Endodermal cell (in vitro differentiated cells): Measurements from ENCODE around the gene METTL27. TPM values are rescaled to one million over a fixed set of nuclear protein-coding genes. Genes with fewer than 3 reads are reported as not detected.

Experiments used
- DNase-seq: peaks from one replicate; pipeline ENCODE4 v3.0.0-alpha.2; 2017
- H3K27ac ChIP-seq: 2 replicates; pipeline ENCODE4 v1.5.1; 2013; ENCODE audit warnings: mild to moderate bottlenecking, low read depth, low read length, moderate library complexity
- H3K27me3 ChIP-seq: 2 replicates; pipeline ENCODE4 v1.6.1; 2013; ENCODE audit warnings: mild to moderate bottlenecking, low read length, moderate library complexity; ENCODE audit not compliant: insufficient read depth, control insufficient read depth, poor library complexity, severe bottlenecking
- H3K36me3 ChIP-seq: 2 replicates; pipeline ENCODE4 v1.7.0; 2013; ENCODE audit warnings: mild to moderate bottlenecking, low read length, moderate library complexity; ENCODE audit not compliant: control insufficient read depth, insufficient read depth
- H3K4me1 ChIP-seq: one replicate; pipeline ENCODE4 v1.7.0; 2013; ENCODE audit warnings: low read length; ENCODE audit not compliant: control insufficient read depth, insufficient read depth
- H3K4me3 ChIP-seq: 2 replicates; pipeline ENCODE4 v1.5.1; 2013; ENCODE audit warnings: mild to moderate bottlenecking, low read length, moderate library complexity
- H3K9ac ChIP-seq: 2 replicates; pipeline ENCODE4 v1.6.1; 2013; ENCODE audit warnings: mild to moderate bottlenecking, low read length, moderate library complexity; ENCODE audit not compliant: poor library complexity, severe bottlenecking; ENCODE audit errors: extremely low read depth
- H3K9me3 ChIP-seq: 2 replicates; pipeline ENCODE4 v1.6.1; 2013; ENCODE audit warnings: mild to moderate bottlenecking, low read length, moderate library complexity; ENCODE audit not compliant: control insufficient read depth
- H3K27ac Mint-ChIP-seq: 2 replicates; pipeline ENCODE4 v1.8.0; 2020; ENCODE audit warnings: mixed read lengths
- H3K27me3 Mint-ChIP-seq: 2 replicates; pipeline ENCODE4 v1.8.0; 2021; ENCODE audit warnings: mild to moderate bottlenecking, mixed read lengths; ENCODE audit not compliant: insufficient read depth
- H3K36me3 Mint-ChIP-seq: 2 replicates; pipeline ENCODE4 v1.8.0; 2020; ENCODE audit warnings: low read depth, mixed read lengths
- H3K4me1 Mint-ChIP-seq: 2 replicates; pipeline ENCODE4 v1.8.0; 2020; ENCODE audit warnings: mixed read lengths
- H3K4me3 Mint-ChIP-seq: 2 replicates; pipeline ENCODE4 v1.8.0; 2020; ENCODE audit warnings: mild to moderate bottlenecking, moderate library complexity, mixed read lengths
- H3K9me3 Mint-ChIP-seq: 2 replicates; pipeline ENCODE4 v1.8.0; 2020; ENCODE audit warnings: mild to moderate bottlenecking, mixed read lengths
- WGBS, 2 experiments: methylation state at CpG; one replicate each; pipeline versions ENCODE4 v1.1.5 to v1.1.7; 2013; ENCODE audit warnings: missing lambda C conversion rate in 2 of 2, mixed read lengths in 1 of 2; ENCODE audit not compliant: insufficient coverage in 1 of 2, insufficient read length in 1 of 2; 5-methylcytosine and 5-hydroxymethylcytosine counted together
- total RNA-seq, 2 donors: library from RNA; stranded (reverse); fragmentation: NEBNext Ultra II Directional in 1 of 2; extraction: Animal tissue kit (Norgen Biotek cat#: 25700) in 1 of 2; gene quantifications; 2 replicates in 1 of 2; 3 replicates in 1 of 2; pipeline ENCODE4 v1.2.1, GENCODE V29; 2021
- TF ChIP-seq, protein P1 (sequence below): fragments of 200-600 bp; sonication (generic); conservative IDR thresholded peaks from 2 replicates; pipeline ENCODE4 v1.5.0; 2021; ENCODE audit warnings: antibody characterized with exemption, mild to moderate bottlenecking

METTL27 gene
- total RNA-seq, 2 donors from 2014 or later: 20.9 to 22.2 TPM

DNA sequence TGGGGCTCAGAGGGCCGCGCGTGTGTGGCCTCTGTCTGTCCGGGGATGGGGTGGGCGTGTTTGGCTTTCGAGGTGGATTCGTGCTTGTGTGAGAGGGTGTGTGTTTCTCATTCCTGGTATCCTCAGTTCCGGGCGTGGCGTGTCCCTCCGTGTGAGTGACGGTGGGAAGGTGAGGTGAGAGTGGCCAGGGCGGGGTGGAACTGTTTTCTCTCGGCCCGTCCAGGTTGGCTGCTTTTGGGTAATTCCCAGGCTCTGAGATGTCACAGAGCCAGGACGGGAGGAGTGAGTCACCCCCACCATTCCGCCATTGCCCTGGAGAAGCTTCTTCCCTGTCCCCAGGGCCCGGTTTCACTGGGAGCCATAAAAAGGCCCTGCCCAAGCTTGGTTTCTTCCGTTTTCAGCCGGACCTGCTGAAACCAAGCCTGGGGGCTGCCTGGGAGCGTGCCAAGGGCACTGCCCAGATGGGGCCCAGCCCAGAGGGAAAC, 32.8 kb downstream of the METTL27 start:
- no peaks in the 10 kb centered on the region for H3K9me3 Mint-ChIP-seq
- H3K9ac ChIP-seq: no peak overlapping the region

DNA sequence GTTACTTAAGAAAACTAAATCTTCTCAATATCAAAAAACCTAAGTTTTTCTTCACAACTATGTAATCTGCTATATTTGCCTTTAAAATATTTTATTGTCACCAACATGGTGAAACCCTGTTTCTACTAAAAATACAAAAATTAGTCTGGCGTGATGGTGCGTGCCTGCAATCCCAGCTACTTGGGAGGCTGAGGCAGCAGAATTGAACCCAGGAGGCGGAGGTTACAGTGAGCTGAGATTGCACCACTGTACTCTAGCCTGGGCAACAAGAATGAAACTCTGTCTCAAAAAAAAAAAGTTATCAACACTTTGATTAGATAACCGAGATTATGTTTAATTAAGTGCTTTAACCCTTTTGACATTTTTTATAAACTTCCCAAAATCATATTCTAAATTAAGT, 39.9 kb downstream of the METTL27 start:
- peaks cover 10% of the 10 kb centered on the region for H3K9me3 Mint-ChIP-seq

More for the DNA sequence above, 32.8 kb downstream of the METTL27 start:
- DNase-seq: no peak
- WGBS, 2 experiments: 92% methylated on average over 11 to 21 of the region's 21 CpGs
- H3K27me3 ChIP-seq: no peaks in the 10 kb centered on the region
- H3K4me3 ChIP-seq: no peak overlapping the region
- Mint-ChIP-seq H3K4me1 (no peaks in the 10 kb centered on the region), H3K27me3 (peaks cover 2% of the 10 kb centered on the region), H3K4me3 (no peak overlapping the region), H3K27ac (no peak overlapping the region), H3K36me3 (no peaks in the 10 kb centered on the region)
- no peaks in the 10 kb centered on the region for H3K9me3 ChIP-seq
- no peaks in the 10 kb centered on the region for H3K4me1 ChIP-seq
- no peak overlapping the region for H3K27ac ChIP-seq
- H3K36me3 ChIP-seq: no peaks in the 10 kb centered on the region
- TF ChIP-seq, protein P1, sequence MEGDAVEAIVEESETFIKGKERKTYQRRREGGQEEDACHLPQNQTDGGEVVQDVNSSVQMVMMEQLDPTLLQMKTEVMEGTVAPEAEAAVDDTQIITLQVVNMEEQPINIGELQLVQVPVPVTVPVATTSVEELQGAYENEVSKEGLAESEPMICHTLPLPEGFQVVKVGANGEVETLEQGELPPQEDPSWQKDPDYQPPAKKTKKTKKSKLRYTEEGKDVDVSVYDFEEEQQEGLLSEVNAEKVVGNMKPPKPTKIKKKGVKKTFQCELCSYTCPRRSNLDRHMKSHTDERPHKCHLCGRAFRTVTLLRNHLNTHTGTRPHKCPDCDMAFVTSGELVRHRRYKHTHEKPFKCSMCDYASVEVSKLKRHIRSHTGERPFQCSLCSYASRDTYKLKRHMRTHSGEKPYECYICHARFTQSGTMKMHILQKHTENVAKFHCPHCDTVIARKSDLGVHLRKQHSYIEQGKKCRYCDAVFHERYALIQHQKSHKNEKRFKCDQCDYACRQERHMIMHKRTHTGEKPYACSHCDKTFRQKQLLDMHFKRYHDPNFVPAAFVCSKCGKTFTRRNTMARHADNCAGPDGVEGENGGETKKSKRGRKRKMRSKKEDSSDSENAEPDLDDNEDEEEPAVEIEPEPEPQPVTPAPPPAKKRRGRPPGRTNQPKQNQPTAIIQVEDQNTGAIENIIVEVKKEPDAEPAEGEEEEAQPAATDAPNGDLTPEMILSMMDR: no peak

DNA sequence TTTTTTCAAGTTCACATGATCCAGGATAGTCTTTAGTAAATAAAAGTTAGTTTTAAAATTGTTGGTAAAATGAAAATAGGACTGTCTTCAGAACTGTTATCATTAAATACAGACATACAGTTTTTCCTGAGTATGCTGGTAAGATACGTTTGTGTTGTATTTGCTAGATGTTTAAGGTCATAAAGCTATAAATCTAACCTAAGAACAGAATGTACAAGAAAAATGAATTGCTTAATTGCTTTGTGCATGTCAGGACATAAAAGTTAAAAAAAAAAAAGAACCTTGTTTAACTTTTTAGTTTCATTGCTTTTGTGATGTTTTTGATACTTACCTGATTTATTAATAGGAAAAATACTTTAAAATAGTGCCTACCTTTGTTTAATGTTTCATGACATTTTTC, 40.7 kb downstream of the METTL27 start:
- Histone ChIP-seq H3K4me1 (no peaks in the 10 kb centered on the region), H3K4me3 (no peak overlapping the region), H3K27ac (no peak overlapping the region), H3K27me3 (no peaks in the 10 kb centered on the region), H3K36me3 (no peaks in the 10 kb centered on the region), H3K9me3 (no peaks in the 10 kb centered on the region), H3K9ac (no peak overlapping the region)
- Mint-ChIP-seq H3K36me3 (no peaks in the 10 kb centered on the region), H3K4me1 (peaks cover 8% of the 10 kb centered on the region), H3K27ac (no peak overlapping the region), H3K27me3 (peaks cover 2% of the 10 kb centered on the region), H3K4me3 (no peak overlapping the region), H3K9me3 (peaks cover 12% of the 10 kb centered on the region)
- DNase-seq: no peak
- TF ChIP-seq, protein P1: no peak
- 100% methylated on average over 1 of the region's 1 CpG; no CpG with 5 or more reads in 1 of the 2 experiments for WGBS, 2 experiments

More for the DNA sequence above, 39.9 kb downstream of the METTL27 start:
- Mint-ChIP-seq H3K27ac (no peak overlapping the region), H3K36me3 (no peaks in the 10 kb centered on the region), H3K4me1 (peaks cover 8% of the 10 kb centered on the region), H3K27me3 (peaks cover 2% of the 10 kb centered on the region), H3K4me3 (no peak overlapping the region)
- WGBS, 2 experiments: 86 to 94% methylated on average over 3 to 4 of the region's 4 CpGs
- H3K36me3 ChIP-seq: no peaks in the 10 kb centered on the region
- H3K9ac ChIP-seq: no peak overlapping the region
- TF ChIP-seq, protein P1: no peak
- H3K27ac ChIP-seq: no peak overlapping the region
- DNase-seq: no peak
- H3K27me3 ChIP-seq: no peaks in the 10 kb centered on the region
- H3K4me3 ChIP-seq: no peak overlapping the region
- H3K9me3 ChIP-seq: no peaks in the 10 kb centered on the region
- H3K4me1 ChIP-seq: no peaks in the 10 kb centered on the region
